Neural progenitor cell (in vitro differentiated cells): ENCODE measurements around the gene TM9SF3.

Experiments used
- EZH2 ChIP-seq: fragments of 200-600 bp; sonication (generic); IDR thresholded peaks from 2 replicates; pipeline ENCODE4 v1.6.1; 2017; ENCODE audit warnings: antibody characterized with exemption, mild to moderate bottlenecking, moderate library complexity
- EZH2phosphoT487 ChIP-seq: fragments of 200-600 bp; sonication (generic); IDR thresholded peaks from 2 replicates; pipeline ENCODE4 v1.6.1; 2017; ENCODE audit warnings: antibody characterized with exemption
- TF ChIP-seq, protein P1 (sequence below): fragments of 200-600 bp; sonication (generic); IDR thresholded peaks from 2 replicates; pipeline ENCODE4 v1.5.1; 2017; ENCODE audit warnings: antibody characterized with exemption, mild to moderate bottlenecking

DNA sequence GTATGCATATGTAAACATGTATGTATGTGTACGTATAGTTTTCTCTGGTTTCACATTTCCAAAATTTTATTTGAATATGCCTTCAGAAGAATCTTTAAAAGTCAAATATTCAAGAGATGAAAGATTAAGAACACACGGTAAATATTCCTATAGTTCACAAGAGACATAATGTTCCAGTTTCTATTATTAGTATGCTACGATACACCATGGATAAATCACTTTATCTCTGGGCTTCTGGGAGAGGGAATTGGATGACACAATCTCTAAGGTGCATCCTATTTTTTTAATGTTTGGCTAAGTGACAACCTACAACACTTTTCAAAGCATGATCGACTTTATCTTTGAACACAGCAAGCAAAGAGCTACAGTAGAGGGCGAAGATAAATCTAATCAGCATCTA lies 13.8 kb downstream of the TM9SF3 start:
- TF ChIP-seq, protein P1, sequence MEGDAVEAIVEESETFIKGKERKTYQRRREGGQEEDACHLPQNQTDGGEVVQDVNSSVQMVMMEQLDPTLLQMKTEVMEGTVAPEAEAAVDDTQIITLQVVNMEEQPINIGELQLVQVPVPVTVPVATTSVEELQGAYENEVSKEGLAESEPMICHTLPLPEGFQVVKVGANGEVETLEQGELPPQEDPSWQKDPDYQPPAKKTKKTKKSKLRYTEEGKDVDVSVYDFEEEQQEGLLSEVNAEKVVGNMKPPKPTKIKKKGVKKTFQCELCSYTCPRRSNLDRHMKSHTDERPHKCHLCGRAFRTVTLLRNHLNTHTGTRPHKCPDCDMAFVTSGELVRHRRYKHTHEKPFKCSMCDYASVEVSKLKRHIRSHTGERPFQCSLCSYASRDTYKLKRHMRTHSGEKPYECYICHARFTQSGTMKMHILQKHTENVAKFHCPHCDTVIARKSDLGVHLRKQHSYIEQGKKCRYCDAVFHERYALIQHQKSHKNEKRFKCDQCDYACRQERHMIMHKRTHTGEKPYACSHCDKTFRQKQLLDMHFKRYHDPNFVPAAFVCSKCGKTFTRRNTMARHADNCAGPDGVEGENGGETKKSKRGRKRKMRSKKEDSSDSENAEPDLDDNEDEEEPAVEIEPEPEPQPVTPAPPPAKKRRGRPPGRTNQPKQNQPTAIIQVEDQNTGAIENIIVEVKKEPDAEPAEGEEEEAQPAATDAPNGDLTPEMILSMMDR, result no peak
- no peak for TF ChIP-seq EZH2
- TF ChIP-seq EZH2phosphoT487, result no peak
